Measurements from ENCODE around the gene ATP10B.

The ATP10B gene

DNA sequence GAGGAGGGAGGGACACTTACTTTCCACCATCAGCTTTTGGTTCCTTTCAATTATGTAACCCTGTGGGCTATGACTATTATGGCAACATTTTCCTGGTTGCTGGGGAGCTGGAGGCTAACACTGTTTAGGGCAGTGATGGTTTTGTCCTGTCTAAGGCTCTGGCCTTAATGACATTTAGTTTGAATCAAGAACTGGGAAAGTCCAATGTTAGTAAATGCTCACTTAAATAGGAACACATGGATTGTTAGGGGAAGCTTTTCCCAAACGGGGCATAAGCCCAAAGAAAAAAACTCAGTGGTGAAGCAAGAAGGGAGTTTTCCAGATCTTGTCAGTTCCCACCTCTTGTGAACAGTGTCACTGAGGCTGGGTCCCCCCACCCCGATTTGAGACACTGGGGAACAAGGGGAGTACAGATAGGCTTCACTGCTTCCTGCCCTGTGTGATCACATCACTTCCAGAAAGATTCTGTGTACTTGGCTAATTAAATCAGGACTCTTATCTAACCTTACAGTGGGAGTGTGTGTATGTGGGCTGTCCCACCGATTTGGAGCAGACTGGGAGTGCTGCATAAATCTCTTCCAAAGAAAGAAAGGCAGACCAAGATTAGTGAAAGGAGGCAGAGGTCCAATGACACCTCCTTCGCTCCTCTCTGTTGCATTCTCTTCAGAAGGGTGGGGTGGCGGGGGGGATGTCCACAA, 223.9 kb downstream of the ATP10B start:
- DNase-seq: no peak

DNA sequence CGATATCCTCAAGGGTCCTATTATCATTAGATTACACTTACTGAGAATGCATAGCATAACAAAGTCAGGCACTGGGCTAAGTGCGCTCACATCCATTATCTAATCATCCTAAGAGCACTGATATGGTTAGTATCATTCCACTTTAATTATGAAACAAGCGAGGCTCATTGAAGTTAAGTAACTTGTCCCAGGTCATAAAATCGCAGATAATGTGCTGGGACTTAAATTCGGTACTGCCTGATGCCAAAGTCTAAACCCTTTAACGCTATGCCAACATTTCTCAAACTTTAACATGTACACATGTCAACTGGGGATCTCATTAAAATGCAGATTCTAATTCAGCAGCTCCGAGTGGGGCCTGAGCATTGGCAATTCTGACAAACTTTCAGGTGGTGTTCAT, 225.7 kb downstream of the ATP10B start:
- no peak for DNase-seq

DNA sequence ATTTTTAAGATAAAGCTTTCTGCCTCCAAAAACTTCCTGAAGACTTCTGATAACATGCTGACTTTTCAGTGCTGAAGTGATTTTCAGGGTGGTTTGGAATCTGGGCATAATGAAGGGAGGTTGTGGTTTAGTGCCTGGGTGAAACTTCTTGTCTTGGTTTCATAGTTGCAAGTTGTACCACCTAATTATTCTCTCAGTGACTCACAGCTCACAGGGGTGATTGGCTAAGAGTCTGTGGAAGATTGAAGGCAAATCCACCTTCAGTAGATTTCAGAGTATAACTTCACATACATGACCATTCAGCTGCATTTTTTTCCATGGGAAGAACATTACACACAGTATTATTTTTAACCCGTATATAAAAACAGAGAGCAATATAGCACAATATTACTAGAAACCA, 230.5 kb downstream of the ATP10B start:
- no peak for DNase-seq

DNA sequence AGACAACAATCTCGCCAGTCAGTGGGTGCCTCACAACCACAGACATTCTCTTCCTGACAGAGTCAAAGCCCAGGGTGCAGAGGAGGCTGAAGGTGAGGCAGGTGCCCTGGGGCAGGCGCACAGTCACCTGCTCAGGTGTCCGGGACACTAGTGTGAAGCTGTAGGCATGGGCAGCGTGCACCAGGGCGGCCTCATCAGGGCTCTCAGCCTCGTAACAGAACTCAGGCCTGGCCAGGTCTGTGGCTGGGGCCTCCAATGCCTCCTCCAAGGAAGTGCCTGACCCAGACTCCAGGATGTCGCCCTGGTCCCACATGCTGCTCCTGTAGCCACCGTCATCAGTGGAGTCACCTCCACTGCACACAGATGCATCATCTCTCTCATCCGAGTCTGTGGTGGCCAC, 231.6 kb downstream of the ATP10B start:
- no peak for DNase-seq

DNA sequence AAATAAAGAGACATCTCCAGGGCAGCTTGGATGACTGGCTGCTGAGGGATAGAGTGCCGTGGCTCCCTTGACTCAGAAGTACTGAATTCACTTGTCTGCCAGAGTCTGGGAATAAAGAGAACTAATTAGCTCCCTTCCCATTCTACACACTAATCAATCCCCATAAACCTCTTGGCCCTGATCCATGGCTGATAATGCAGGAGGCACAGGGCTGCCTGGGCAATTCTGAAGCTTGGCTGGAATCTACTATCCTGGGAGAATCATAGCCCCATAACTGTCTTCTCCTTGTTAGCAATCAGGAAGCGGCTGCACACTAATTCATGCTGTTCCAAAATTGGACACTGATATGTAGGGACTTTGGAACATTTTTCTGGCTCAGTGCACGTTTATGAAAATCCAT, 232.6 kb downstream of the ATP10B start:
- DNase-seq: no peak

DNA sequence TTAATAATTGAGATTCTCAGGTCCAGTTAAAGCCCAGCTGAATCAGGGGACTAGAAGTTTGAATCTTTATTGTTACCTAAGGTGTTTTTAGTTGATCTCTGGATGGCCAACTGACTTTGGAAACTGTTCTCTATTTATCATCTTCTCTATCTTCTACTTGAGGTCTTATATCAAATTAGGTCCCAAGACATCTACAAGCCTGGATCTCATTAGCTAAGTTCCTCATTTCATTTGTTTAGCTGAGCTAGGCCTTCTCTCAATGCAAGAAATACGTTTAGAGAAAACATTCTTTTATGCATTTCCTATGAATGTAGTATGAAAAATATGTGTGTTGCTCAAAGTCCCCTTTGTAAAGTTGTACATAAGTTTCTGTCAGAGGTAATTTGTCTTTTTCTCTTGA, 233.7 kb downstream of the ATP10B start:
- DNase-seq: no peak

DNA sequence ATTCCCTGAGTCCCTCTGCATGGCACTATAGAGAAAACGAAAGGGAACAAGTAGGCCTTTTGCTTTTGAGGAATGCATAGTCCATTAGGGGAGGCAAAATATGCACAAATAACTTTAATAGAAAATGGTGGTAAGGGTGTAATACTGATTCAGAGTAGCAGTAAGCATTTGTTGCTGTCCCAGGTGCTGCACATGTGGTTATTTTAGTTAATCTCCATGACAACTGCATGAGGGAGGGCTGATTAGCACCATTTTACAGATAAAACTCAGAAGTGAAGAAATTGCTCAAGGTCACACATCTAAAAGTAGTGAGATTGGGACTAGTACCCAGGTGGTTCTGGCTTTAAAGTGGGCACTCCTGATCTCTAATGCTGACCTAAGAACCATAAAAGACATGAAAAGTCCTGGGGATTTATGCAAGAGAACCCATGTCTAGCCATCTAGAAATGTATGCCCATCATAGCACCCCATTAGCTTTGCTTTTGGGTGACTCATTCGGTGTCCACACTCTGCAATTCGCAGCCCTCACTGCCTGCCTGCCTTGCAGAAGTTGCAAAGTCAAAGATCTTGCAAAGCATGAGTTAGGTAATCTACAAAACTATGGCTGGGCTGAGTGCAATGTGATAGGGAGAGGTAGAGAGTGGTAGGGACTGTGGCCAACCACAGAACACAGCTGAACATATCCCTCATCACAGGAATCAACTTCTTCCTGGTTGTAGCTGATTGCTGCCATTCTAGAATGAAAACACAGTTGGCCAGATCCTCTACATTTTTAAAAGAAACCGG, 235.1 kb downstream of the ATP10B start:
- DNase-seq: no peak

DNA sequence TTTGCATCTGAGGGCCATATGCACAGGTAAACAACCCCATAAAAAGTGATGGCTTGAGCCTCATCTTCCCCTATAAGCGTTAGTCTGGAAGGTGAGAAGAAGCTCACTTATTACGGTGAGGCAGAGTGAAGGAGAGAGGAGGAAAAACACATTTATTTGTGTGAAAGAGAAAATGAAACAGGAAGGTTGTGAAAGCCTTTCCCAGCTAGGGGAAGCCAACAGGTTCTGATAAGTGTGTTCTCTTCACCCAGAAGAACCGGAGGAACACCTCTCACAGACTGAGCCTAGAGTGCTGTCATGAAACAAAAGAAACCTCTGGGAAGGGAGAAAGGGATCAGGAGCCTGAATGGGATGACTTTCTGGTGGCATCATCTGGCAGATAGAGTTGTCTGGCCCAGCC, 237.9 kb downstream of the ATP10B start:
- DNase-seq: no peak

DNA sequence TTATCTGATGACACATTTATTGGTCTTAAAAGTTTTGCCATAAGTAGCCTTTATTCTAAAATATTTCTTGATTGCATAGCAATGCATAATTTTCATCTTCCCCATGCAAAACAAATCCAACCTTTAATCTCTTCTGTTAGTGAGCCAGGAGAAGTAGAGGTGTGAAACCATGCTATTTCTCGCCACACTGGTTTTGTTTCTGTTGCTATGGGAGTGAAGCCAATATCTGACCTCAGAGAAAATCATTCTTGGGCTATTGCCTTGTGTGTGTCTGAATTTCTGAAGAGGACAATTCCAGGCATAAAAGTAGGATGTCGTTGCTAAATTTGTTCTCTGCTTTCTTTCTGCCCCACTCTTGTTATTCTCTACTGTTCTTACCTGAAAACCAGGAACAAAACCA, 246.7 kb downstream of the ATP10B start:
- no peak for DNase-seq

DNA sequence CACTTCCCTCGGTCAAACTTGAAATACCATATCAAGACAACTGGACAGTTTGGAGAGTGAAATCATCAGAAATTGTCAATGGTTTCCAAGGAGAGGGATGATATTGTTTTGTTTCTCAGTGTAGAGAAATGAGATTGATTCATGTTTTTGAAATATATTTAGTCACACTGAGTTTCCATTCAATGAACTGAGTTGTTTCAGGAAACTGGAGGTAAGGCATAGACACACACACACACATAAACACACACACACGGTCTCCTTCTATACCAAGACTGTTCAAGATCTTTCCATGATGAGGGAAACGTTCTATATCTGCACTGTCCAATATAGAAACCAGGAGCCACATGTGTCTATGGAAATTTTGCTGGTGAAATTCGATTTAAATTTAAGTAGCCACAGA, 247.5 kb downstream of the ATP10B start:
- no peak for DNase-seq

DNA sequence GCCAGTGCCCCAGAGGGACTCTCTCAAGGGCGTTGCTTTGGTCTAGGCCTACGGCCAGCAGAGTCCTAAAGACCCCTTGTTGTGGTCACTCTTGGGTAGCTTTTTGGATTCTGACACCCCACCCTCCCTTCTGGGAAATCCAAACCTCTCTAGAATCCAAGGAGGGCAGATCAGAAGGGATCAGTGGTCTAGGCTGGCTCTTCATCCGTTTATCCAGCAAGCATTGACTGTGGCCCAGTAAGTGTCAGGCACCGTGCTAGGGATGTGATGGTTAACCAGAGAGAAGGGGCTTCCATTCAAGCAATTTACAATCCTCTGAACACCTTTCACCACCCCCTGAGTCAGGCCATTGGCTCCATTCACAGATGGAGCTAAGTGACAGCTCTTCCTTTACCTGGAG, 249.3 kb downstream of the ATP10B start:
- DNase-seq: no peak

DNA sequence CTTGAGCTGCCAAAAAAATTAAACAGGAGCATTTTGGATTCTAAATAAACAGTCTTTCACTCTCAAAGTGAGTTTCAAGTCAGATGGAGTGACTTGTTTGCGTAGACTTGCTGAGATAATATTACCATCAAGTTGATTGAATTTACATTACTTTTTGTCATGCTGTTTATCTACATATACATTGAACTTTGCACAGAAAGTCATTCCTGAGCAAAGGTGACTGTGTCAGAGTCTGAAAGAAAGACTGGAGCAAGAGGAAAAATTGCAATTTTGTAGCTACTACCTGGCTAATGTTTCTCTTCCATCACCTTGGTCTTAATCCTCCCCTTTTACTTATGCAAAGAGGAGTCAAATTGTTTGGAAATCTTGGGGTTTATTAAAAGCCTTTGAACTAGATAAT, 251.0 kb downstream of the ATP10B start:
- DNase-seq: no peak

DNA sequence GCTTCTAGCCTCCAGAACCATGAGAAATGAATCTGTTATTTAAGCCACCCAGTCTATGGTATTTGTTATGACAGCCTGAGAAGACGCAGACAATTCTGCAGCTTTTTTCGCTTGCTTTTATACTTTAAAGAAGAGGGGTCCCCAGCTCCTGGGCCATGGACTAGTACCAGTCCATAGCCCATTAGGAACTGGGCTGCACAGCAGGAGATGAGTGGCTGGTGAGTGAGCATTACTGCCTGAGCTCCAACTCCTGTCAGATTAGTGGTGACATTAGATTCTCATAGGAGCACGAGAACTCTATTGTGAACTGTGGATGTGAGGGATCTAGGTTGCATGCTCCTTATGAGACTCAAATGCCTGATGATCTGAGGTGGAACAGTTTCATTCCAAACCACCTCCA, 278.7 kb downstream of the ATP10B start:
- DNase-seq: no peak

DNA sequence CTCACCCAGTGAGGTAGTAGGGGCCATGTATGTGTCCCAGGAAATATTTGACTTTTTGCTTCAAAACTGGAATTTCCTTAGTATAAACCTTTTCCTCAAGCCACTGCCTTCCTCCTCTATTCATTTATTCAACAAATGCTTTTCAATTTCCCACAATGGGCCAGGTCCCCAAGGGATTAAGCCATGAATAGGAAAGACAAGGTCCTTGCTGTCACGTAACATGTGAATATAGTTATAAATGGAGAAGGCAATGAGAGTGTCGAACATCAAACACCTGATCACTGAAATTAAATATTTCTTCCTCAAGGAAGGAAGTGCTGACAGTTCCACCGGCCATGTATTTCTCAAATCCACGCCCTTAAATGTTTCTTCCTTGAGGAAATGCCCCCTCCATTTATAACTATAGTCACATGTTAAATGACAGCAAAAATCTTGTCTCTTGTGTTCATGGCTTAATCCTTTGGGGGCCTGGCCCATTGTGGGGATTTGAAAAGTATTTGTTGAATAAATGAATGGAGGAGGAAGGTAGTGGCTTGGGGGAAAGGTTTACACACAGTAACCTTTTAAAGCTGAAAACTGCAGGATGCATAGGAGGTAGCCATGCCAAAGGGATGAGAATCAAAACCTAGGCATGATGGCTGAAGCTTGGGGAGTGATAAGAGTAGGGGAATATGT, 284.8 kb downstream of the ATP10B start:
- no peak for DNase-seq

DNA sequence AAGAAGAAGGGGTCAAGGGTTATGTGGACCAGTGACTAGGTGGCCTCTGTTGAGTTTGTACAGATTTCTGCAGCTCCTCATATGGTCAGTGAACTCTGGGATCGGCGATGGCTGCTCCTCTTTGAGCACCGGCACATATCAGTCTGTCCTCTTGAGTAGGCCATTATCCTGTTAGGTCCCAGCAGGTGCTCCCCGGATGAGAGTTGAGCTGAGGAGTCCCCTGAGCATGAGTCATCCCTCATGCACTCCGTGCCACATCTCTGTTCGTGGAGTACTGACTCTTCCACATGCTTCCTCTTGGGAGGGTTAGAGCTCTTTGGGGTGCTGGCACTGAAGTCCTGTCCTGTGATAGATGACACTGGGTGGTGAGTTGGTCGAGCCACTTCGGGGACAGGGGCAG, 286.6 kb downstream of the ATP10B start:
- no peak for DNase-seq

DNA sequence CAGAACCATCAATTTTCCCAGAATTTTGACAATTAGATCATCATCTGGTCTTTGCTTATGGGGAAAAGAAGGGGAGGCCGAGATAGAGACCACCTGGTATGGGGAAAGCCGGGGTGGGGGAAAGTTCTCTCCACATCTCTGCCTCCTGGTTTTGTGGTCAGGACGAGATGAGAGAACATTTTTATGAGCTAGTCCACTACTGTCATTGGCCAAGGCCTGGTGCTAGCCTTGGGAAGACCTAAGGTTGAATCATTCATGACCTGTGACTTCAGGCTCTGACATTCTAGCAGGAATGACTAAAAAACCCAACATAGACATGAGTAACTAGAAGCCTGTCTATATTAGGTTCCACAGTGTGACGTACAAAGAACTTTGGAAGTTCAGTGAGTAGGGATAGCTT, 295.2 kb downstream of the ATP10B start:
- DNase-seq: no peak

DNA sequence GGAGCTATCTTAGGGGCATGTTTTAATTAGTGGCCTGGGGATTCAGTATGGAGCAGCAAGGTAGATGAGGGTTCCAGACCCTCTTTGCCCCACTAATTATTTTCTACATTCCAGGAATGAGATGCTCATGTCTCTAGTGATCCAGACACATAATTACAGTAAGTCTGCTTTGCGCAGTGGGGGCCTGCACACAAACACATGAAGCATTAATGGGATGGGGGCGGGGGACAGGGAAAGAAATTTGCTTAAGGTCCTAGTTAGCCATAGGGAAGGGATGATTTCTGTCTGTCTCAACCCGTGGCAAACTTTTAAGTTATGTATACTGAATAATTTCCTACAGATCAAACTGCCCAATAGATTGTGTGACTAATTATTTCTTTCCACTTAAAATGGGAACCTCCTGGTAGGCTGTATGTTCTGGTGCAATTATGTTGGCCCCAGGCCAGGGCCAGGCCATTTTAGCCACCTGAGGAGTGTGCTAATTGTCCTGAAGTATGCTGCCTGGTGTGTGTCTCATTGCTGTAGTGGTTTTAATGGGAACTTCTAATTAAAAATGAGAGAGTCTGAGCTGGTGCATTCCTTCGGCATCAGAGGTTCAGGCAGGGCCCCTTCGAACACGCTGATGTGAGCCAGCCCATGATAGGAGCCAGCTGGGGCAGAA, 295.9 kb downstream of the ATP10B start:
- no peak for DNase-seq

DNA sequence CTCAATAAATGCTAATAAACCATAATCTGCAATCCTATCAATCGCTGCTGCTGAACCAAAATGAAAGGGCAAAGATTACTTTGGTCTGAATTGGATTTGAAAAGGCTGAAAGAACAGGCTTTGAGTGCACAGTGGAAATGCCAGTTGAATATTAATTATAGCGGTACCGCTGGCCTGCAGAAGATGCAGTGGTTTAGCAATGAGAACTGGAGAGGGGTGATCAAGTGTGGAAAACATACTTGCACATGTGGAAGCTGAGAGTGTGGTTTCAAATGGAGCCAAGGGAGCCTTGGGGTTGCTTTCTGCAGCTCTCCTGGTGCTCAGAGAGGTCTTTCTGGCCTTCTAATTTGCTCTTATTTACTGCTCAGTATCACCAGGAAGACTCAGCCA, 296.4 kb downstream of the ATP10B start:
- no peak for DNase-seq

DNA sequence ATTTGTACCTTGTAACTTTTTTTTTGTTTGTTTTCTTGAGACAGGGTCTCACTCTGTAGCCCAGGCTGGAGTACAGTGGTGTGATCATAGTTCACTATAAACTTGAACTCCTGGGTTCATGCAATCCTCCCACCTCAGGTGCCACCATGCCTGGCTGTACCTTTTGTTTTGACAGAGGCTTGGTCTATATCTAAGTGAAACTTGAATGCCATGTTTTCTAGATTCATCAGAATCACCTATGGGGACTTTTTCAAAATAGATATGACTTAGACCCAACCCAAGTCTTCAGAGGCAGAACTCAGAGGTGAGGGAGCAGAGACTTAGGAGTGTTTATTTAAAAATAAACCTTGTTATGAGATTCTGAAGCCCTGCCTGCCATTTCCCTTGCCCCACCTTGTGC, 301.9 kb downstream of the ATP10B start:
- no peak for DNase-seq

DNA sequence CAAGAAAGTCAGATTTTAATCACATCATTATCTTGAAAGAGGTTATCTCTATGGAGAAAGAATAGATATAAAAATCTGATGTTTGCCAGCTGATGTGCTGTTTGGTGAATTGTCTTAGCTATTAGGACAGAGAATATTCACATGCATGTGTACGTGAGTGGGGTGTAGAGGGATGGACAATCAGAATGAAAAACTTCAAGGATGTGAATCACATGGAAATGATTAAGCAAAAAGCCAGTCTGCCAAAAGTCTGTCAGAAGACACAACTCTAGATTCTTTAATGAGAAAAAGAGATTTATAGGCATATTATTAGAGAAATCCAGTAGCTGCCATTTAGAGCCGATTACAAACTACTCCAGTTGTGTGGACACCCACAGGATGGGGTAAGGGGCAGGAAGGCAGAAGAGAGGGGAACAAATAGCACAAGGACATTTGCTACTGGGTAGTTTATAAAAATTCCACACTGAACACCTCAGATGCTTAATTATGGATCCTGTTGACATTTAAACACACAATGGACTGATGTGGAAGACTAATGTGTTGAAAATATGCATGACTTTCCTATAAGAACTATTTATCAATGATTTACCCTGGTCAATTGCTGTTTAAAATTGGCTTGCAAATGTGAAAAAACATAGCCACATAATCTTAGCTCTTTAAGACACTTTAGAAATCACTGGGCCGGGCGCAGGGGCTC, 302.9 kb downstream of the ATP10B start:
- DNase-seq: no peak

DNA sequence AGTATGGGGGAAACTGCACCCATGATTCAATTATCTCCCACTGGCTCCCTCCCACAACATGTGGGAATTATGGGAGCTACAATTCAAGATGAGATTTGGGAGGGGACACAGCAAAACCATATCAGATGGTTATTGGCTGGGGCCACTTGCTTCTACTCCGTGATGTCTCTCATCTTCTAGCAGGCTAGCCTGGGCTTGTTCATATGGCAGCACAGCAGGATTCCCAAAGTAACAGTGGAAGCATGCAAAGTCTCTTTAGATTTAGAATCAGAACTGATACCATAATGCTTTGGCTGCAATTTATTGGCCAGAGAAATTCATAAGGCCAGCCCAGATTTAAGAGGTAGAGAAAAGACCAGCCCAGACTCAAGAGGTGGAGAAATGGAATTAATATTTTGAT, 304.1 kb downstream of the ATP10B start:
- no peak for DNase-seq

DNA sequence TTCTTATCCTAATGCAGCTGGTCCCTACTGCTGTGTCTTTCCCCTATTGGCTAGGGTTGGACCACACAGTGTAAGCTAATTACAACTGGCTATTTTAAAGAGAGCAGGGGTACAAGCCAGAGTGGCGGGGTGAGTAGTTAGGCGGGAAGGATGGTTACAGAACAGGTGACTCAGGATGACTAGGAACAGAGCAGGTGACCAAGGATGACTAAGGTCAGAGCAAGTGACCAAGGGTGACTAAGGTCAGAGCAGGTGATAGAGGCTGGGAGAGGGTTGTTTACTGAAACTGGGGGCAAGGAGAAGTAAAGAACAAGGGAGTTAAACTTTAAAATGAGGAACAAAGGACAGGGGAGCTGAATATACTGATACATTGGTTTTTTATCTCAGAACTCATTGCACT, 304.9 kb downstream of the ATP10B start:
- no peak for DNase-seq

DNA sequence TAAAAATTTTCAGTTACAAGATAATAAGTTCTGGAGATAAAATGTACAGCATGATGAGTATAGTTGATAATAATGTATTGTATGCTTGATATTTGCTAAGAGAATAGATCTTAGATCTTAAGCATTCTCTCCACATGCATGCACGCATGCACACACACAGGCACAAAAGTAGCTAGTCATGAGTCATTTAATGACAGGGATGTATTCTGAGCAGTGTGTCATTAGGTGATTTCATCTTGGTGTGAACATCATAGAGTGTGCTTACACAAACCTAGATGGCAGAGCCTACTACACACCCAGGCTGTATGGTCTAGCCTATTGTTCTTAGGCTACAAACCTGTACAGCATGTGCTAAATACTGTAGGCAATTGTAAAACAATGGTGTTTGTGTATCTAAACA, 306.2 kb downstream of the ATP10B start:
- no peak for DNase-seq
